GM19463 (cell line): Measurements from ENCODE around the gene HCAR2.
"Not testable (repeated sequence)": the region's sequence is repeated elsewhere in the genome, so short reads cannot be mapped to it uniquely, and the experiment has no call there.

Experiments used
- ATAC-seq: cut with Tn5 transposase; IDR thresholded peaks from one replicate; pipeline ENCODE4 v1.9.1; 2021; ENCODE audit warnings: mild to moderate bottlenecking, moderate library complexity; ENCODE audit not compliant: unreplicated experiment

HCAR2 gene

DNA sequence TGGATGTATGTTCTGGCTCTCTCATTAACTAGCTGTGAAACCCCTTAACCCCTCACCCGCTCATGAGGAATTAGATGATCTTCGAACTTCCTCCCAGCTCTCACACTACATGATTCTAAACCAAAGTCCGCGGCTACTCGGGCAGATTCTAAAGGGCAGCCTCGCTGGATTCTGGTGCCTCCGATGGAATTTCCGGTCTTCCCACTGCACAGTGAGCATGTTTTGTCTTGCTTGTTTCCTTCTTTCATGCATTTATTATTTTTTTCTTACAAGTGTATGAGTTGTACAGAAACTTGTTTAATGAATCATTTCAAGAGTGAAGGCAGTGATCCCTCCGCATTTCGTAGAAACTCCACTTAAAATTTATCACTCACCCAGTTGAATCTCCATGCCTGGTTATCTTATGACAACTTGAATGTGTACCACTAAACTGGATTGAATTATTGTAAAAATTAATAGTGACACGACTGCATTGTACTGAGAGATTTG is 17.9 kb upstream of the HCAR2 start:
- no peak for ATAC-seq

- ATAC-seq = not testable (repeated sequence)
These were observed 13.5 kb upstream of the HCAR2 start, which contains the start of gene HCAR3 for GRCh38 chr12:122716658-122717057. TSS of gene HCAR3 (minus strand) at chr12:122716811. CDS start at chr12:122716737, 74 bp downstream.

GRCh38 chr12:122715211-122715610 is 12.1 kb upstream of the HCAR2 start:
- not testable (repeated sequence) for ATAC-seq

DNA sequence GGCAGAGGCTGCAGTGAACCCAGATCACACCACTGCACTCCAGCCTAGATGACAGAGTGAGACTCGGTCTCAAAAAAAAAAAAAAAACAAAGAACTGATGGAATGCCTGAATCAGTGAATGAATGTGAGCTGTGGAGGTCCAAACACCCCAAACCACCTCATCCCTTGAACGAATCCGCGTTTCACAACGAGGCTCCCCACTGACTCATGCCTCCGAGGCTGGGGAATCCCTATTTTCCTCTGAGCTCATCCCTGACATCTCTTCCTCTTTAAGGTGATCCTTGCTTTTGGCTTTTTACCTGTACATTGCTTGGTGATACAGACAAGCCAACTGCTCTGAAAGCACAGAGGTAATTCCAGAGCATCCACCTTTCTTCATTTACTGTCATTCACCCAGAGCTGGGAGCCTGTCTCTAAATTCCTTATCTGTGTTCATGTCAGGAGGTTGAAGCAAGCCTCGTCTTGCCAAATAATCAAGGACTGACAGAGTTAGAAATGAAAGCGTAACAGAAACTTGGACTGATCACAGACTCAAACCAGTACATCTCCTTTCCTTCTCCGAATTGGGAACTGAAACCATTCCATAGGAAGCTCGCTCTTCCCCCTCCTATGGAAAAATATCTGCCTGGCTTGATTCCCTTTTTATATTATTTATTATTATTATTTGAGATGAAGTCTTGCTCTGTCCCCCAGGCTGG is 10.5 kb upstream of the HCAR2 start:
- not testable (repeated sequence) for ATAC-seq

DNA sequence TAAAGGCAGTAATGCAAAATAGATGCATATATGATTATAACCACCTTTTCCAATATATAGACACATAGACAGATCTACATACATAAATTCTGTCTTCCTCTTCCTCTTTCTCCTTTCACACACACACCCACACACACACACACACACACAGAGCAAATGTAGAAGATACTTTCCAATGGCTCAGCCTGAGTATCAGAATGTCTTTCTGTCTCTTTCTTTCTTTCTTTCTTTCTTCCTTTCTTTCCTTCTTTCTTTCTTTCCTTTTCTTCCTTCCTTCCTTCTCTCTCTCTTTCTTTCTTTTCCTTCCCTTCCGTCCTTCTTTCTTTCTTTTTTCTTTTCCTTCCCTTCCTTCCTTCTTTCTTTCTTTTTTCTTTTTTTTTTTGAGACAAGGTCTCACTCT is 8.1 kb upstream of the HCAR2 start:
- not testable (repeated sequence) for ATAC-seq

GRCh38 chr12:122710341-122710740 is 7.2 kb upstream of the HCAR2 start:
- ATAC-seq = not testable (repeated sequence)

- not testable (repeated sequence) for ATAC-seq
These were observed 6.1 kb upstream of the HCAR2 start for GRCh38 chr12:122709287-122709686.

DNA sequence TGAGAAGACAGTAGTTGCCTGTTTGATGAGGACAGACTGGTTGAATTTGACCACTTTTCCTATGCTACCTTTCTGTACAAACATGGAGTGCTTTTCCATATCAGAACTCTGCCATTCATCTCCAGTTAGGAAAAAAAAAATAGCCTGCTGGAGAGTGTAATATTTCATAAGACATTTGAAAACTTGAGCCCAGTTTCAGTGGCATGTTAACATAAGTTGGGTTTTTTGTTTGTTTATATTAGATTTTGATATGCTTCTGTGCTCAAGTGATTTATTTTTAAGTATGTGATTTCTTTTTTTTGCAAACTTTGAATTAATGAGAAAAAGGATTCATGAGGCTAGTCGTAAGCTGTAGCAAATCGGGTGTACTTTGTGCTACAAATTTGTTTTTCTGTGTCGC is 684 bp upstream of the HCAR2 start:
- not testable (repeated sequence) for ATAC-seq

- ATAC-seq = not testable (repeated sequence)
These were observed 1.7 kb downstream of the HCAR2 start for GRCh38 chr12:122701481-122701880.

- ATAC-seq = not testable (repeated sequence)
These were observed 3.0 kb downstream of the HCAR2 start for GRCh38 chr12:122700038-122700710.

DNA sequence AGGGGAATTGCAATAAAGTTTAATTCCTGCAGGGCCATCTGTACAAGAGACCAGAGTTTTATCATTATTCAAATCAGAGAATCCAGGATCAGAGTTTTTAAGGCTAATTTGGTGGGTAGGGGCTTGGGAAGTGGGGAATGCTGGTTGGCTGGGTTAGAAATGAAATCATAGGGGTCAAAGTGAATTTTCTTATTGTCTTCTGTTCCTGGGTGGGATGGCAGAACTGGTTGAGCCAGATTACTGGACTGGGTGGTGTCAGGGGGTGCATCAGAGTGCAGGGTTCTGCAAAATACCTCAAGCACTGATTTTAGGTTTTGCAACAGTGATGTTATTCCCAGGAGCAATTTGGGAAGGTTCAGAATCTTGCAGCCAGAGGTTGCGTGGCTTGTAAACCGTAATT is 6.2 kb downstream of the HCAR2 start:
- ATAC-seq = not testable (repeated sequence)

- ATAC-seq = no peak
These were observed 11.6 kb downstream of the HCAR2 start for GRCh38 chr12:122691566-122691965.

GRCh38 chr12:122688291-122688690 is 14.9 kb downstream of the HCAR2 start:
- ATAC-seq = no peak

- no peak for ATAC-seq
These were observed 16.1 kb downstream of the HCAR2 start for GRCh38 chr12:122687086-122687485.

- no peak for ATAC-seq
These were observed 16.6 kb downstream of the HCAR2 start for GRCh38 chr12:122686538-122686937.

GRCh38 chr12:122684297-122684813 is 18.8 kb downstream of the HCAR2 start:
- ATAC-seq = no peak

DNA sequence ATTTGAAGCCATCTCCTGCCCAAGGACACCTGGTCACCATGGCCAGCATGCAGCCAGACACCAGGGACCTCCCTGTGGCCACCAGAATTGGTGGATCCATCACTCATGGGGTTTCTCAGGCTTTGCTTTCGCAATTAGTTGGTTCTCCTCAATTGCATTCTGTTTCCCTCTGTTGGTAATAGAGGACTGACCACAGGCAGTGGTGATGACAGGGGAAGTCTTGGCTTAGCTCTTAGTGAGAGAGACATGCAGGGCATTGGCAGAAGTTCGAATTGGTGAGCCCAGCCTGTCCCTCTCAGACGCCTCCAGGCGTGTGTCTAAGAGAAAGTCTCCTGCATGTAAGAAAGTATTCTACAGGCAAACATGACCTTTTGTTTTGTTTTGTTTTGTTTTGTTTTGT is 21.3 kb downstream of the HCAR2 start:
- ATAC-seq = no peak

DNA sequence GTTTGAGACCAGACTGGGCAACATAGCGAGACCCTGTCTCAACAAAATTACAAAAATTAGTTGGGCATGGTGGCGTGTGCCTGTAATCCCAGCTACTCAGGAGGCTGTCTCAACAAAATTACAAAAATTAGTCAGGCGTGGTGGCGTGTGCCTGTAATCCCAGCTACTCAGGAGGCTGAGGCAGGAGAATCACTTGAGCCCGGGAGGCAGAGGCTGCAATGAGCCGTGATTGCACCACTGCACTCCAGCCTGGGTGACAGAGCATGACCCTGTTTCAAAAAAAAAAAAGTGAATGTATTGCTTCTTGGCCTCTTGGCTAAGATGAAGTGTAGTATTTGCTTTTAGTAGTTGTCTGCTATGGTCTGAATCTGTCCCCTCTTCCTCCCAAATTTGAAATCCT is 22.2 kb downstream of the HCAR2 start:
- ATAC-seq = not testable (repeated sequence)

DNA sequence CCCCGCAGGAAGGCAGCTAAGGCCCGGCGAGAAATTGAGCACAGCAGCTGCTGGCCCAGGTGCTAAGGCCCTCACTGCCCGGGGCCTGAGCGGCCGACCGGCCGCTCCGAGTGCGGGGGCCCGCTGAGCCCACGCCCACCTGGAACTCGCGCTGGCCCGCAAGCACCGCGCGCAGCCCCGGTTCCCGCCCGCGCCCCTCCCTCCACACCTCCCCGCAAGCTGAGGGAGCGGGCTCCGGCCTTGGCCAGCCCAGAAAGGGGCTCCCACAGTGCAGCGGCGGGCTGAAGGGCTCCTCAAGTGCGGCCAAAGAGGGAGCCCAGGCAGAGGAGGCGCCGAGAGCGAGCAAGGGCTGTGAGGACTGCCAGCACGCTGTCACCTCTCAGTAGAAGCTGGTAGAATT is 26.4 kb downstream of the HCAR2 start:
- not testable (repeated sequence) for ATAC-seq

DNA sequence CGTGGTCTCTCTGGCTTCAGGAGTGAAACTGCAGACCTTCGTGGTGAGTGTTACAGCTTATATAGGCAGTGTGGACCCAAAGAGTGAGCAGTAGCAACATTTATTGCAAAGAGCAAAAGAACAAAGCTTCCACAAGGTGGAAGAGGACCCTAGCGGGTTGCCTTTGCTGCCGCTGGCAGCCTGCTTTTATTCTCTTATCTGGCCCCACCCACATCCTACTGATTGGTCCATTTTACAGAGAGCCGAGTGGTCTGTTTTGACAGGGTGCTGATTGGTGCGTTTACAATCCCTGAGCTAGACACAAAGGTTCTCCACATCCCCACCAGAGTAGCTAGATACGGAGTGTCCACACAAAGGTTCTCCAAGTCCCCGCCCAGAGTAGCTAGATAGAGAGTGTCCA is 27.1 kb downstream of the HCAR2 start:
- ATAC-seq = not testable (repeated sequence)

DNA sequence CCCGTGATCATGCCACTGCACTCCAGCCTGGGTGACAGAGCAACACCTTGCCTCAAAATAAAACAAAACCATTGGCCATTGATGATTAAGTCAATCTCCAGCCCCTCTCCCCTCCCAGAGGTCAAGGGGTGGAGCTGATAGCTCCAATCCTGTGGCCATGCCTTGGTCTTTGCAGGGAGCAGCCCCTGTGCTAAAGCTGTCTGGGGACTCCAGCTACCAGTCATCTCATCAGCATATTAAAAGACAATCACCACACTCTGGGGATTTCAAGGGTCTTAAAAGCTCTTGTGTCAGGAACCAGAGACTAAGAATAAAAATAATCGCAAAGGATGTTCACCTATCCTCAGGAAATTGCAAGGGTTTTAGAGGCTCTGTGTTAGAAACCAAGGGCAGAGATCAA is 30.6 kb downstream of the HCAR2 start:
- ATAC-seq = no peak
